Stimulated activated CD4-positive, alpha-beta T cell treated with anti-CD3 and anti-CD28 coated beads, Interleukin-15, amount 100 ng/mL, for 24 hours (primary cell): ENCODE data around the gene OR4D9.
"Not testable (repeated sequence)": the region's sequence is repeated elsewhere in the genome, so short reads cannot be mapped to it uniquely, and the experiment has no call there.

Experiments
- DNase-seq: peaks from one replicate; pipeline ENCODE4 v3.0.0-alpha.2; 2020

Gene OR4D9

DNA sequence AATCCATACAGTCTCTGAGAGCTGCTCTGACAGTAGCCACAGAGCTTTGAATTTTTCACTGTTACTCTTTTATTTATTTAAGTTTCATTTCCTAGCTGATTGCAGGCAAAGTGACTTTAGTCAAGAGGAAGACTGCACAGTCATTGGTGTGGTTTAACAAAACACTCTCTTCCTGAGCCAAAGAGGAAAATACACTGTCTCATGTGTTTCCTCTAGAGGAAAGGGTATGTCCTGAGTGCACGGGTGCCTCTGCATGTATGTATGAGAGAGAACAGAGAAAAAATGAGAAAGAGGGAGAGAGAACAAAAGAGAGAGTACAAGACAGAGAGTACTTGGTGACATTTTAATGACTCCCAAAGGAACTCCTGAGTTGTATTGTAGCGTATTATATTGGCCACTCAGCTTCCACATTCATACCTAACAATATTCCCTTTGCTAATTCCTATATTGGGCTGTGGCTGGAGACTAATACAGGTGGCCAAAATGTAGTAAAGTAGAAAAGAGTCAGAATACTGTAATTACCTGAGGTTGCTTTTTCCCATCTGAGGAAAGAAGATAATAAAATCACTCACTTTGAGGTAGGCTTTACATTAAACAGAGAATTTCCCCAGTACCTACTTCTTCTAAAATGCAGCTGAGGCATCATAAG, at the start of gene OR4D9:
TSS of gene OR4D9 (plus strand) at position 599 of the 649 bp plus-strand sequence. CDS start 3,374 bp downstream, outside the sequence.
- no peak for DNase-seq

DNA sequence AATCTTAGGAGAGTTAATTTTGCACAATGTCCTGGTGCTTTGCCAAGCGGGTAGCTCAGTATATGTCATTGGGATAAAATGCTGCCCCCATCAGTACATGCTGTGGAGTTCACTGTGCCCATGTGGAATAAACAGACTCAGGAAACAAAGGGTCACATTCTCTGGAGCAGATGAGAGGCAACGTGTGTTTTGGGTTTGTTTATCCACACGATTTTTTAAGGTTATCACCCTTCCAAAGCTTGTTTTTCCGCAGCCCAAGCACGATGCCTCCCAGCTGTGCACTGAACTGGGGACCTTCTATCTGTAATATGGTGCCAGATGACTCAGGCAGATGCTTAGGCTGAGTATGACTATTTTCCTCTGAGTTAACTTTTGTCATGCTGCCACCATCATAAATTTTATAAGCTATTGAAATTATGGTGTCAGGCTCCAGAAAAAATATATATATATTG, 48.1 kb upstream of the OR4D9 start:
- DNase-seq, result no peak

DNA sequence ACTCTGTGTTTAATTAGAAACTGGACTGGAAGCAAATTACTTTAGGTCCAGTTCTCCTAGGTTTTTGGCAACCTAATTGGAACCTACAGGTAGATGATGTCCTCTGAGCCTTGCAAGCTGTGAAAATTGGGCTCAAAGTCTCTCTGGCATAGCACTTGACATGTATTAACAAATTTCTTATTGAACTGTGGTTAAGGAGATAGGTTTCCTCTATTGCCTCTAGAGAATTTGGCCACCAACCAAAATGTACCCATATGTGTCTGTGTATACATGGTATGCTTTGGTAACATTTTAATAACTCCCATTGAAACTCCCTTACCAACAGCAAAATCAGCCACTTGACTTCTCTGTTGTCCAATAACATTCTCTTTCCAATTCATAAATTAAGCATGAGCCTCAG, 38.3 kb upstream of the OR4D9 start, which contains the start of gene OR4D10:
TSS of gene OR4D10 (plus strand) at position 301 of the 400 bp plus-strand sequence. CDS start 4,115 bp downstream, outside the sequence.
- DNase-seq, result no peak

DNA sequence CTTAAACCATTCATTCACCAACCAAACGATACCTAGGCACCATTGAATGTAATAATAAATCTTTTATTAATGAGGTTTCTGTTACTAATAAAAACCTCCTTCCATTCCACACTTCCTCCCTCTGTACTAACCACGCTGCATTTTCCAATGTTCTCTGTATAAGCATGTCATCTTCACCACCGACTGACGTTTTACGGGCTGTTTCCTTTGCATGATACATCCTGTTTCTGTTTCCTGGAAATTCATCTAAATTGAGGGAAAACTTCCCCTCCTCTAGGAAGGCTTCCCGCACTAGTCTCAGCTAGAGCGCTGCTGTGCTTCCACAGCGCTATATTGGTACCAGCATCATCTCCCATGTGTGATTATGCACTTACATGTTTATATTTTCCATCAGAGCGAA, 36.2 kb upstream of the OR4D9 start:
- DNase-seq, result no peak

DNA sequence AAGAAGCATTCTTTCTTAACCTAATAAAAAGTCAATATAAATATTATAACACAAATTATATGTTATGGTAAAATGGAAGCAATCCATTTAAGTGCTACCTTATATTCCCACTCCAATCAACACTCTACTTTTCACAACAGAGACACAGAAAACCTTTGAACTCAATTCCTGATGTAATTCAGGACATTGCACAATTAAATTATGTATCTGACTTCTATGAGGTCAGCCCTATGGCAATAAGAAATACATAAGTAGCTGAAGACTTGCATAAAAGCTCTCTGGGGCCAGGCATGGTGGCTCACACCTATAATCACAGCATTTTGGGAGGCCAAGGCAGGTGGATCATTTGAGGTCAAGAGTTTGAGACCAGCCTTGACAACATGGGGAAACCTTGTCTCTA, 31.4 kb upstream of the OR4D9 start:
- DNase-seq, result no peak

DNA sequence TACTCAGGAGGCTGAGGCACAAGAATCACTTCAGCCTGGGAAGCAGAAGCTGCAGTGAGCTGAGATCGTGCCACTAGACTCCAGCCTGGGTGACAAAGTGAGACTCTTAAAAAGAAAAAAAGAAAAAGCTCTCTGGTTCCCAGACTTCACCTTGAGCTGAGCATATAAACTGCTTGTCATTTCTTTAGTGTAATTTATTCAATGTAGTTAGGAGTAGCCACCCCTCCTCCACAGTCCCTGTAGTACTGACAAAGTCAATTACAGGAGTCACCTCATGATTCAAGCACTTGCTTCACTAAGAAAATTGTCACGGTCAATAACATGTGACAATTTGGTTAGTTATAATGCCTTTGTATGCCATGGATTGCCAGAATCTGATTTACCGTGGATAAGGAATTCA, 31.0 kb upstream of the OR4D9 start:
- DNase-seq, result no peak

DNA sequence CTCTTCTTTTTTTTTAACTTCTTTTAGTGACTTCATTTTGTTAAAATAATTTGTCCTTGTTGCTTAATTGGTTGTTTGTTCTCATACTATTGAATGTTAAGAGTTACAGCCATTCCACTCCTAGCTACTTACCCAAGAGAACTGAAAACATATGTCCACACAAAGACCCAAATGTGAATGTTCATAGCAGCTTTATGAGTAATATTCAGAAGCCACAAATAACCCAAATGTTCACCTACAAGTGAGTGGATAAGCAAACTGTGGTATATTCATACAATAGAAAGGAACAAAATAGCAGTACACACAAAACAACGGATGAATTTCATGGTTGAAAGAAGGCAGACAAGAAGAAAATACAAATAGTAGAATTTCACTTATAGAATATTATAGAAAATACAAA, 9.4 kb upstream of the OR4D9 start:
- DNase-seq, result no peak

DNA sequence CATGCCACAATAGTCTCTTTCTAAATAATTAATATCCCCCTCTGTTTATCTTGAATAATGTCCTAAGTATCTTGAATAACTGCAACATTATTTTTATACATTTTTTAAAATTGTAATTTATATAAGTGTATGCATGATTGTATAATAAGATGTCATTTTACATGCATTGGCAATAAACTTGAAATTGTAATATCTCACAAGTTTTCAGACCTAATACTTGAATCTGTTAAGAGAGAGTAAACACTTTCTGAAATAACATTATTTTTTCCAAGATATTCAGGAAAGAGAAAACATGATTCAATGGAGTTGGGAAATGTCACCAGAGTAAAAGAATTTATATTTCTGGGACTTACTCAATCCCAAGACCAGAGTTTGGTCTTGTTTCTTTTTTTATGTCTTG, 8.1 kb upstream of the OR4D9 start, which contains the start of gene OR4D11:
TSS of gene OR4D11 (plus strand) at position 301 of the 400 bp plus-strand sequence. CDS start at position 301, 0 bp downstream.
- no peak for DNase-seq

DNA sequence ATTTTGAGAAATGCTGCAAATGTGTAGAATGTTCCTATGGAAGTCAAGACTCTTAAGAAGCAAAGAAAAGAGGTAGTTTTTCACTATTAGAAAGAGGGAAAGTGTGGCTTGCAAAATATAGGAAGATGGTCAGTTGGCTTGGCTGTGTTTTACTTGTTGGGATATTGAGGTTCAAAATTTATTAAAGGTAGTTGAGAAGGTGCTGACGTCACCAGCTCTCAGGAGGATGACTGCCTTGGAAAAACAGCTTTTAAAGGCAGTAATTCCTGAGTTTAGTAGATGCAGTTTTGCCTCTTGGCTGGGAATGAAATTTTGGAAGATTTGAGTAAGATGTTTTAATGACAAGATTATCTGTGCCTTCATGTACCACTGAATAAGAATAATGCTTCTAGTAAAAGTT, 336 bp downstream of the OR4D9 start:
- no peak for DNase-seq

DNA sequence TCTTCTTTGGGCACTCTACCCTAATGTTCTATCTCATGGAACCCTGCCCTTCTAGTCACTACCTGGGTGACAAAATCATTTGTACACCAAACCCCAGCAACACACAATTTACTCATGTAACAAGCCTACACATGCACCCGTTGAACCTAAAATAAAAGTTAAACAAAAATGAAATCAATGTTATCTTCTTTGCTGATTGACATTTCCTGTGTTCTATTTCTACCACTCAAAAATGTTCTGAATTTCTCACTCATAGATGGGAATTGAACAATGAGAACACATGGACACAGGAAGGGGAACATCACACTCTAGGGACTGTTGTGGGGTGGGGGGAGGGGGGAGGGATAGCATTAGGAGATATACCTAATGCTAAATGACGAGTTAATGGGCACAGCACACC, 8.8 kb downstream of the OR4D9 start:
- not testable (repeated sequence) for DNase-seq

DNA sequence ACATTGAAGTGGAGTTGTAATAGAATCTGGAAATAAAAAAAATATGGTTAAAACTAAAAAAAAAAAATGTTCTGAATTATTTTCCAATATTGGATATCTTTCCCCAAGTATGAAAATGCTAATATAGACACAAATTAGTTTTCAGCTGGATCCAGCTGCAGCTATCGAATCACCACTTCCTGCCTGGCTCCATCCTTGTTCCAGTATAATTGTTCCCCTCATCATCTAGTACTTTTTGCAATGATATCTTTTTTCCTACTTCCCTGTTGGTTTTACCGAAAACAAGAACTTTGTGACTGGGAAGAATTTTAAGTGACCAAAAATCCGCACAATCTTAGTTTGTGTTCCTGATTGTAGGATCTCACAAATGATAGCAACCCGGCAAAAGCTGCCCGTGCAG, 9.4 kb downstream of the OR4D9 start:
- DNase-seq, result no peak

DNA sequence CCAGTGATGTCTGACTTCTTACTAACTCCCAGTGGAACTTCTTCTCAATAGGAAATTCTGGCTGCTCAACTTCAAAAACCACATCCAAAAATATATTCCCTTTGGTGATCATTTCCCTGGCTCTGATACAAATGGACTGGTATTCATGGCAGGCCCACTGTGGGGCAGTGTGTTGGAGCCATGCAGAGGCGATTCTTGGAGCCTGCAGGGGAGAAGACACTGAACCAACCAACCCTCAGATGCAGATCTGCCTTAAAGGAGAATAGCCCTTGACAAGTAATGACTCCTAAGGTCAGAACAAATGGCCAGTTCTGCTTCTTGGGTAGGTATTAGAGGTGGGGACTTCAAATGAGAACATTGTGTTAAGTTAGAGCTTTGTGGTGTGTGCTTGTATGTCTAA, 12.2 kb downstream of the OR4D9 start:
- no peak for DNase-seq

DNA sequence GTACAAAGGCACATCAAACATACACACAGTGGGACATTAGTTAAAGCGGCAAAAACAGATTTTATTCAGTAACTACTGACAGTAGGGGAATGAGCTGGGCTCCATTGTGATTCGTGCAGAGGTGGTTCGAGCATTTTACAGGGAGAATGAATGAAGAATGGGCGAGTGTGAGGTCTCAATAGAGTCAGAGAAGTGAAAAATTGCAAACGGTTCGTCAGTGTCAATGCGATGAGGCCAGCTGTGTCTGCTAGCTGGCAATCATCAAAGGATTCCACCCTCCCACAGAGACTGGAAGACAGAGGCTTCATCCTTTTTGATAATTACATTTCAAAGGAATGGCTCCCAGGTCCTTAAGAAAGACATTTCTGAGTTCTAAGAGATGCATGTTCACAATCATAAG, 17.4 kb downstream of the OR4D9 start:
- DNase-seq, result no peak

DNA sequence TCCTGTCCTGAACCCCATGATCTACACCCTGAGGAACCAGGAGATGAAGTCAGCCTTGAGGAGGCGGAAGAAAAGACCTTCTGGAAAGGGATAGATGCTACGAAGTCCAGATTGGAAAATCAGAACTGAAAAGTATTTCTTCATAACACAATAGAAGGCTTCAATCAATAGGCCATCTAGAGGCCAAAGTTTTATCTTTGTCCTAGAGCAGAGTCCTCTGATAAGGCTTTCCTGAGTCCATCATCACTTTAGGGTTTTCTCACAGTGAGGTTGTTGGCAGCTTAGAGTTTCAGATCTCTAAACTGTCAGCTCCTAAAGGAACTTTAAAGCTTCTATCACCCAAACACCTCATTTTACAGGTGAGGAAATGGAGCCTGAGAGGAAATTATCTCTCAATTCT, 21.3 kb downstream of the OR4D9 start:
- DNase-seq, result no peak

DNA sequence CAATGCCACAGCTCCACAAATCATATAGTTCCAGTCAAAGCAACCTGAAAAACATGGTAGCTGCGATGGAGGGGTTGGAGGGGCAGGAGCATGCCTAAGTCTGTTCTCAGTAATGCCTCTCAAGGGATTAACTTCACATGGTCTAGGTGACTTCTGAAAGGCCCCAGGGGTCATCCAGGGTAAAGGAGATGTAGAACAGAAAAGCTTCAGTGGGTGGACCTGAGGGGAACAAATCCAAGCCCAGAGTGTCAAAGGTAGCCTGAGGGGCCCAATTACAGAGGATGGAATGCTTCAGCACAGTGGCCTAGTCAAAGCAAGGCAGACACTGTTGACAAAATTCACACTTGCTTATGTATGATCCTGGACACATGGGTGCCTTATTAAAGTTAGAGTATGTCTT, 23.3 kb downstream of the OR4D9 start:
- no peak for DNase-seq

DNA sequence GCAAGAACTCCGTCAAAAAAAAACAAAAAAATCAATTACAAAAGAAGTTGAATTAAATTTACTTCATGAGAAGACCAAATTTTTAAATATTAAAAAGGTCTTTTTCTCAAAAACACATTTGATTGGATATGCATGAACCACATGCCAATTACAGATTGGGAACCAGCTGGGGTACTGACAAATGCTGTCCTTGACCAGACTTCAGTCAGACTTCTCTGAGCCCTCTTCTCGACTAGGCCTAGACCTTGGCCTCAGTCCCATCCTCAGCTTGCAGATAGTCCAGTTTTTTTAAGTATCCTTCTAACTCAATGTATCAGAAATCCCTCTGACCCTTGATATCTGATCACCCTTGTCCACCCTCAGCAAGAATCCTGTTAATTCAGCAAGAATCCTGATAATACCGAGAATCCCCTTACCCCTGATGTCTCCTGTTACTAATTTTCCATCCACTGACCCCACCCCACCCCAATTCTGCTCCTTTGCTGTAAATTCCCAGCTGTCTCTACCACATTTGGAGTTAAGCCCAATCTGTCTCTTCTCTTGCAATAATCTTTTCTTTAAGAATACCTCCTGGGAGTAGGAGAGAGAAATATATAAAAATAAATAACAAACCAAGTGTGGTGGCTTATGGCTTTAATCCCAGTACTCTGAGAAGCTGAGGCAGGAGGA, 30.9 kb downstream of the OR4D9 start:
- no peak for DNase-seq

DNA sequence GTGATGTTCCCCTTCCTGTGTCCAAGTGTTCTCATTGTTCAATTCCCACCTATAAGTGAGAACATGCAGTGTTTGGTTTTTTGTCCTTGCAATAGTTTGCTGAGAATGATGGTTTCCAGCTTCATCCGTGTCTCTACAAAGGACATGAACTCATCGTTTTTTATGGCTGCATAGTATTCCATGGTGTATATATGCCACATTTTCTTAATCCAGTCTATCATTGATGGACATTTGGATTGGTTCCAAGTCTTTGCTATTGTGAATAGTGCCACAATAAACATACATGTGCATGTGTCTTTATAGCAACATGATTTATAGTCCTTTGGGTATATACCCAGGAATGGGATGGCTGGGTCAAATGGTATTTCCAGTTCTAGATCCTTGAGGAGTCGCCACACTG, 32.4 kb downstream of the OR4D9 start:
- not testable (repeated sequence) for DNase-seq

DNA sequence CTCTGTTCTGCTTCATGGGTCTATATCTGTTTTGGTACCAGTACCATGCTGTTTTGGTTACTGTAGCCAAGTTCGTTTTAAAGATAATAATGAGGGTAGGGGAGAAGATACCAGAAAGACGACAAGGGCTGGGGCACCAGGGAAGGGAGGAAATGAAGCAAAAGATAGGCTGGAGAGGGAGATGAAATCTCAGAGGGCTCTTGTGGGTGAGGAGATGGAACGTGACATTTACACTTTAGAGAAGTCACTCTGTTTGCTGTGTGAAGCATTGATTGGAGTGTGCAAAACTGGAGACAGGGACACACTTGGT, 33.5 kb downstream of the OR4D9 start:
- no peak for DNase-seq

DNA sequence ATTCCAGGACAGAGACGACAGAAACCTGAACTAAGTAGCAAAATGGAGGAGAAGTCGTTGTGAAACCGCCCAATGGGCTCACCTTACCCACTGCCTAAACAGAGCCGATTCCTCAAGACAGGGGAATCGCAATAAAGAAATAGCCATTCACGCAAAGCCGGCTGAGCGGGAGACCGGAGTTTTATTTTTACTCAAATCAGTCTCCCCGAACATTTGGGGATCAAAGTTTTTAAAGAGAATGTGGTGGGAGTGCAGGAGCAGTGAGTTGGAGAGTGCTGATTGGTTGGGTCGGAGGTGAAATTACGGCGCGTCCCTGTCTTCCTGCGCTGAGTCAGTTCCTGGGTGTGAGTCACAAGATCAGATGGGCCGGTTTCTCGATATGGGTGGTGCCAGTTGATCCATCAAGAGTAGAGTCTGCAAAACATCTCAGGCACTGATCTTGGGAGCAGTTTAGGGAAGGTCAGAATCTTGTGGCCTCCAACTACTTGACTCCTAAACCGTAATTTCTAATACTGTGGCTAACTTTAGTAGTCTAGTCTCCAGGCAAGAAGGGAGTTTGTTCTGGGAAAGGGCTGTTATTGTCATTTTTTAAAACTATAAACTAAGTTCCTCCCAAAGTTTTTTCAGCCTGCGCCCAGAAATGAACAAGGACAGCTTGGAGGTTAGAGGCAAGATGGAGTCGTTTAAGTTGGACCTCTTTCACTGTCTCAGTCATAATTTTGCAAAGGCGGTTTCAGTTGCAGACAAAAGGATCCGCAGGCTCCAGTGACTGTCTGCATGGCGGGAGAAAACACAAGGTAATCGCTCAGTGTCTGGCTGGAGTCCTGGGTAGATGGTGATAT, 34.1 kb downstream of the OR4D9 start:
- DNase-seq, result no peak

DNA sequence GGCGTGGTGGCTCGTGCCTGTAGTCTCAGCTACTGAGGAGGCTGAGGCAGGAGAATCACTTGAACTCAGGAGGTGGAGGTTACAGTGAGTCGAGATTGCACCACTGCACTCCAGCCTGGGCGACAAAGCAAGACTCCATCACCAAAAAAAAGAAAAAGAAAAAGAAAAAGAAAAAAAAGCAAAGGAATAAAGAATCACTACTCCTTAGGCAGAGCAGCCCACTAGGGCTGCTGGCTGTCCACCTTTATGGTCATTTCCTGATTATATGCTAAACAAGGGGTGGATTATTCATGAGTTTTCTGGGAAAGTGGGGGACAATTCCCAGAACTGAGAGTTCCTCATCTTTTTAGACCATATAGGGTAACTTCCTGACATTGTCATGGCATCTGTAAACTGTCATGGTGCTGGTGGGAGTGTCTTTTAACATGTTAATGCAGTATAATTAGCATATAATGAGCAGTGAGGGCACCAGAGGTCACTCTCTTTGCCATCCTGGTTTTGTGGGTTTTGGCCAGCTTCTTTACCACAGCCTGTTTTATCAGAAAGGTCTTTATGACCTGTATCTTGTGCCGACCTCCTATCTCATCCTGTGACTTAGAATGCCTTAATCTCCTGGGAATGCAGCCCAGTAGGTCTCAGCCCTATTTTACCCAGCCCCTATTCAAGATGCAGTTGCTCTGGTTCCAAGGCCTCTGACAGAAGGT, 36.4 kb downstream of the OR4D9 start:
- DNase-seq, result not testable (repeated sequence)

DNA sequence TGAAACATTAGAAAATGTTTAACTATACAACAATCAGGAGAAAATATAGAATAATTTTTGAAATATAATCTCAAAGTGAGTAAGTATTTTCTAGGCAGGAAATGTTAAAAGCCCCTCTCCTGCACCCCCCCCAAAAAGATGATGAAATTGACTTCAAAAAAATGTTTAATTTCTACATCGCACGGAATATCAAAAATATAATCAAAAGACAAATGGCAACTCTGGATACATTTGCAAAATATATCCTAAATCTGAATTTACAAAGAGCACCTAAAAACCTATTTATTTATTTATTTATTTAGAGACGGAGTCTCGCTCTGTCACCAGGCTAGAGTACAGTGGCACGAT, 36.9 kb downstream of the OR4D9 start:
- no peak for DNase-seq

DNA sequence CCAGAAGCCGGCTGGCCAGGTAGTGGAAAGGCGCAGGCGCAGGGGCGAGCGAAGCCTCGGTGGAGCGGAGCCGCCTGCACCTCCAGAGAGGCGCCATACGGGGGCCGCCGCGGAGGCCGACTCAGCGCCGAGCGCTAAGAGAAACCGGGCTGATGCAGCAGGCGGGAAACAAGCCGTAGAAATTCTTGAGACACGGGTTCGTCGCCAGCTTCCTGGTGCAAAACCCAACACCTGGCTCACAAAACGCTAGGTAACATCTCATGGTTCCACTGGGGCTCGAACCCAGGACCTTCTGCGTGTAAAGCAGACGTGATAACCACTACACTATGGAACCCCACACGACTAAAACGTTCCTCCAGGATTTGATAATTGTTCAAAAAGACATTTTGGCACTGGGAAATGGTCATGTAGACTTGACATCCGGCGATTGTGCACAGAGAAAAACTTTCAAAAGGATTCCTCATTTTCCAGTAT, 39.1 kb downstream of the OR4D9 start:
- DNase-seq, result peak; percentile 95
